Measurements from ENCODE around the gene PAGE1.
"Not testable (repeated sequence)": the region's sequence is repeated elsewhere in the genome, so short reads cannot be mapped to it uniquely, and the experiment has no call there.

Gene PAGE1

GRCh38 chrX:49695276-49696180, at the start of gene PAGE1:
Gene PAGE1, minus strand, starts transcription at chrX:49695984. Its CDS starts 1,214 bp downstream, at chrX:49694770.
- Histone ChIP-seq H3K27me3 (no peaks in the 10 kb centered on the region), H3K9me3 (no peaks in the 10 kb centered on the region), H3K27ac (no peak within 1 kb of the TSS), H3K4me3 (ENCODE audit: low read depth in 1 of 2, low read length in 1 of 2) (no peak within 1 kb of the TSS), H3K36me3 (no peaks in the 10 kb centered on the region), H3K4me1 (ENCODE audit: control insufficient read depth in 1 of 2, insufficient read depth in 1 of 2, low read depth in 1 of 2, low read length in 1 of 2) (no peaks in the 10 kb centered on the region)
- TF ChIP-seq CTCF (IDR thresholded peaks at IDR 0.05) = no peak

GRCh38 chrX:49741501-49741900, 45.7 kb upstream of the PAGE1 start:
- not testable (repeated sequence) for H3K4me1 ChIP-seq (ENCODE audit: control insufficient read depth in 1 of 2, insufficient read depth in 1 of 2, low read depth in 1 of 2, low read length in 1 of 2); H3K9me3 ChIP-seq; H3K36me3 ChIP-seq; H3K27ac ChIP-seq; H3K27me3 ChIP-seq; H3K4me3 ChIP-seq (ENCODE audit: low read depth in 1 of 2, low read length in 1 of 2)

GRCh38 chrX:49727847-49728246, 32.1 kb upstream of the PAGE1 start:
- Histone ChIP-seq H3K9me3 (no peaks in the 10 kb centered on the region), H3K27me3 (no peaks in the 10 kb centered on the region), H3K4me1 (ENCODE audit: control insufficient read depth in 1 of 2, insufficient read depth in 1 of 2, low read depth in 1 of 2, low read length in 1 of 2) (no peaks in the 10 kb centered on the region), H3K27ac (no peak overlapping the region), H3K36me3 (no peaks in the 10 kb centered on the region), H3K4me3 (ENCODE audit: low read depth in 1 of 2, low read length in 1 of 2) (no peak overlapping the region)
- TF ChIP-seq CTCF (IDR thresholded peaks at IDR 0.05) = no peak

- Histone ChIP-seq H3K4me1 (ENCODE audit: control insufficient read depth in 1 of 2, insufficient read depth in 1 of 2, low read depth in 1 of 2, low read length in 1 of 2) (no peaks in the 10 kb centered on the region), H3K4me3 (ENCODE audit: low read depth in 1 of 2, low read length in 1 of 2) (no peak overlapping the region), H3K9me3 (no peaks in the 10 kb centered on the region), H3K27me3 (no peaks in the 10 kb centered on the region), H3K36me3 (no peaks in the 10 kb centered on the region), H3K27ac (no peak overlapping the region)
- no peak for TF ChIP-seq CTCF (IDR thresholded peaks at IDR 0.05)
These were observed 31.2 kb upstream of the PAGE1 start for GRCh38 chrX:49726966-49727365.

GRCh38 chrX:49725923-49726904, 30.4 kb upstream of the PAGE1 start:
- Histone ChIP-seq H3K27ac (no peak overlapping the region), H3K4me1 (ENCODE audit: control insufficient read depth in 1 of 2, insufficient read depth in 1 of 2, low read depth in 1 of 2, low read length in 1 of 2) (no peaks in the 10 kb centered on the region), H3K9me3 (no peaks in the 10 kb centered on the region), H3K4me3 (ENCODE audit: low read depth in 1 of 2, low read length in 1 of 2) (no peak overlapping the region), H3K27me3 (no peaks in the 10 kb centered on the region), H3K36me3 (no peaks in the 10 kb centered on the region)
- no peak for TF ChIP-seq CTCF (IDR thresholded peaks at IDR 0.05)
